ENCODE measurements around the gene PRKAG2.

PRKAG2 gene

GRCh38 chr7:151614019-151614418 lies 262.9 kb downstream of the PRKAG2 start:
- Histone ChIP-seq H3K79me2 (ENCODE audit: low read length) (no peaks in the 10 kb centered on the region), H3K36me3 (replicated peaks; ENCODE audit: low read depth, low read length) (no peaks in the 10 kb centered on the region), H3K9me3 (ENCODE audit: insufficient read depth, low read length) (no peaks in the 10 kb centered on the region), H3K27ac (ENCODE audit: low read length) (no peak overlapping the region), H4K20me1 (ENCODE audit: insufficient read depth, low read length) (no peaks in the 10 kb centered on the region), H3K4me1 (ENCODE audit: low read length) (no peaks in the 10 kb centered on the region), H3K27me3 (ENCODE audit: low read depth, low read length) (no peaks in the 10 kb centered on the region), H3K4me2 (ENCODE audit: low read length) (no peak overlapping the region), H3K9ac (ENCODE audit: low read length) (no peak overlapping the region), H3K4me3 (ENCODE audit: low read length) (no peak overlapping the region), H2AFZ (ENCODE audit: low read depth, low read length) (no peak overlapping the region)
- no peak for TF ChIP-seq EZH2phosphoT487 (IDR thresholded peaks at IDR 0.05; ENCODE audit: low read depth)
- TF ChIP-seq, protein P1, sequence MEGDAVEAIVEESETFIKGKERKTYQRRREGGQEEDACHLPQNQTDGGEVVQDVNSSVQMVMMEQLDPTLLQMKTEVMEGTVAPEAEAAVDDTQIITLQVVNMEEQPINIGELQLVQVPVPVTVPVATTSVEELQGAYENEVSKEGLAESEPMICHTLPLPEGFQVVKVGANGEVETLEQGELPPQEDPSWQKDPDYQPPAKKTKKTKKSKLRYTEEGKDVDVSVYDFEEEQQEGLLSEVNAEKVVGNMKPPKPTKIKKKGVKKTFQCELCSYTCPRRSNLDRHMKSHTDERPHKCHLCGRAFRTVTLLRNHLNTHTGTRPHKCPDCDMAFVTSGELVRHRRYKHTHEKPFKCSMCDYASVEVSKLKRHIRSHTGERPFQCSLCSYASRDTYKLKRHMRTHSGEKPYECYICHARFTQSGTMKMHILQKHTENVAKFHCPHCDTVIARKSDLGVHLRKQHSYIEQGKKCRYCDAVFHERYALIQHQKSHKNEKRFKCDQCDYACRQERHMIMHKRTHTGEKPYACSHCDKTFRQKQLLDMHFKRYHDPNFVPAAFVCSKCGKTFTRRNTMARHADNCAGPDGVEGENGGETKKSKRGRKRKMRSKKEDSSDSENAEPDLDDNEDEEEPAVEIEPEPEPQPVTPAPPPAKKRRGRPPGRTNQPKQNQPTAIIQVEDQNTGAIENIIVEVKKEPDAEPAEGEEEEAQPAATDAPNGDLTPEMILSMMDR (IDR thresholded peaks at IDR 0.05; ENCODE audit: low read depth, low read length): no peak

- no peaks in the 10 kb centered on the region for H3K4me1 ChIP-seq (ENCODE audit: low read length)
- no peak for TF ChIP-seq EZH2phosphoT487 (IDR thresholded peaks at IDR 0.05; ENCODE audit: low read depth)
- TF ChIP-seq, protein P1 (IDR thresholded peaks at IDR 0.05; ENCODE audit: low read depth, low read length): no peak
- H3K79me2 ChIP-seq (ENCODE audit: low read length): no peaks in the 10 kb centered on the region
- no peak overlapping the region for H3K27ac ChIP-seq (ENCODE audit: low read length)
- no peak overlapping the region for H3K4me3 ChIP-seq (ENCODE audit: low read length)
- H2AFZ ChIP-seq (ENCODE audit: low read depth, low read length): no peak overlapping the region
- no peaks in the 10 kb centered on the region for H3K9me3 ChIP-seq (ENCODE audit: insufficient read depth, low read length)
- no peaks in the 10 kb centered on the region for H3K36me3 ChIP-seq (replicated peaks; ENCODE audit: low read depth, low read length)
- no peaks in the 10 kb centered on the region for H4K20me1 ChIP-seq (ENCODE audit: insufficient read depth, low read length)
- H3K9ac ChIP-seq (ENCODE audit: low read length): no peak overlapping the region
- no peak overlapping the region for H3K4me2 ChIP-seq (ENCODE audit: low read length)
- H3K27me3 ChIP-seq (ENCODE audit: low read depth, low read length): no peaks in the 10 kb centered on the region
Observed at GRCh38 chr7:151611878-151612277, 265.0 kb downstream of the PRKAG2 start.

GRCh38 chr7:151611041-151611440 lies 265.9 kb downstream of the PRKAG2 start:
- no peaks in the 10 kb centered on the region for H3K36me3 ChIP-seq (replicated peaks; ENCODE audit: low read depth, low read length)
- H4K20me1 ChIP-seq (ENCODE audit: insufficient read depth, low read length): no peaks in the 10 kb centered on the region

GRCh38 chr7:151608031-151608551 lies 268.8 kb downstream of the PRKAG2 start:
- H4K20me1 ChIP-seq (ENCODE audit: insufficient read depth, low read length): no peaks in the 10 kb centered on the region
- H3K79me2 ChIP-seq (ENCODE audit: low read length): no peaks in the 10 kb centered on the region
- no peaks in the 10 kb centered on the region for H3K4me1 ChIP-seq (ENCODE audit: low read length)
- H3K27me3 ChIP-seq (ENCODE audit: low read depth, low read length): no peaks in the 10 kb centered on the region
- H3K9me3 ChIP-seq (ENCODE audit: insufficient read depth, low read length): no peaks in the 10 kb centered on the region
- H3K9ac ChIP-seq (ENCODE audit: low read length): no peak overlapping the region
- H3K36me3 ChIP-seq (replicated peaks; ENCODE audit: low read depth, low read length): no peaks in the 10 kb centered on the region
- no peak overlapping the region for H3K4me3 ChIP-seq (ENCODE audit: low read length)
- H3K4me2 ChIP-seq (ENCODE audit: low read length): no peak overlapping the region
- no peak overlapping the region for H3K27ac ChIP-seq (ENCODE audit: low read length)
- no peak overlapping the region for H2AFZ ChIP-seq (ENCODE audit: low read depth, low read length)
- TF ChIP-seq, protein P1 (IDR thresholded peaks at IDR 0.05; ENCODE audit: low read depth, low read length): no peak
- no peak for TF ChIP-seq EZH2phosphoT487 (IDR thresholded peaks at IDR 0.05; ENCODE audit: low read depth)

More at GRCh38 chr7:151611041-151611440, 265.9 kb downstream of the PRKAG2 start:
- Histone ChIP-seq H3K27ac (ENCODE audit: low read length) (no peak overlapping the region), H3K27me3 (ENCODE audit: low read depth, low read length) (no peaks in the 10 kb centered on the region), H3K9ac (ENCODE audit: low read length) (no peak overlapping the region), H3K9me3 (ENCODE audit: insufficient read depth, low read length) (no peaks in the 10 kb centered on the region), H2AFZ (ENCODE audit: low read depth, low read length) (no peak overlapping the region), H3K4me1 (ENCODE audit: low read length) (no peaks in the 10 kb centered on the region), H3K4me2 (ENCODE audit: low read length) (no peak overlapping the region), H3K79me2 (ENCODE audit: low read length) (no peaks in the 10 kb centered on the region), H3K4me3 (ENCODE audit: low read length) (no peak overlapping the region)
- TF ChIP-seq, protein P1 (IDR thresholded peaks at IDR 0.05; ENCODE audit: low read depth, low read length): no peak
- TF ChIP-seq EZH2phosphoT487 (IDR thresholded peaks at IDR 0.05; ENCODE audit: low read depth): no peak
